ENCODE results near the gene MRTFA.

MRTFA gene

DNA sequence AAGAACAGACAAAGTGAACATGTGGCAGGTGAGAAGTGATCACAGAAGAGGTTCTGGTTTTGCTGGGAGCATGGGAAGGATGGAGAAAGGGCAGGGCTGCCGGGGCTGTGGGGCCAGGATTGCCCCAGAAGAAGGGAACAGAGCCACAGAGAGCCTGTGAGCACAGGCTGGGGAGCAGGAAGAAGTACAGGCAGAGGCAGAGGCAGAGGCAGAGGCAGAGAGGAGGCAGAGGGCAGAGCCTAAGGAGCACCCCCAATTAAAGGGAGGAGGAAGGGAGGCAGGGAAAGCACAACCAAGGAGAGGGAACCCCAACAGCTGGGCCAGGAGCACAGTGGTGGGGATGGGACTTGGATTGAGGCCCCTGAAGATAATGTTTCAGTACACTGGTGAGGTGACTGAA, 214.6 kb downstream of the MRTFA start:
- no peak overlapping the region for H3K4me3 ChIP-seq (replicated peaks; ENCODE audit: low read depth, low read length)
- no peak for DNase-seq (ENCODE audit: extremely low read depth, low read depth)
- TF ChIP-seq, protein P1, sequence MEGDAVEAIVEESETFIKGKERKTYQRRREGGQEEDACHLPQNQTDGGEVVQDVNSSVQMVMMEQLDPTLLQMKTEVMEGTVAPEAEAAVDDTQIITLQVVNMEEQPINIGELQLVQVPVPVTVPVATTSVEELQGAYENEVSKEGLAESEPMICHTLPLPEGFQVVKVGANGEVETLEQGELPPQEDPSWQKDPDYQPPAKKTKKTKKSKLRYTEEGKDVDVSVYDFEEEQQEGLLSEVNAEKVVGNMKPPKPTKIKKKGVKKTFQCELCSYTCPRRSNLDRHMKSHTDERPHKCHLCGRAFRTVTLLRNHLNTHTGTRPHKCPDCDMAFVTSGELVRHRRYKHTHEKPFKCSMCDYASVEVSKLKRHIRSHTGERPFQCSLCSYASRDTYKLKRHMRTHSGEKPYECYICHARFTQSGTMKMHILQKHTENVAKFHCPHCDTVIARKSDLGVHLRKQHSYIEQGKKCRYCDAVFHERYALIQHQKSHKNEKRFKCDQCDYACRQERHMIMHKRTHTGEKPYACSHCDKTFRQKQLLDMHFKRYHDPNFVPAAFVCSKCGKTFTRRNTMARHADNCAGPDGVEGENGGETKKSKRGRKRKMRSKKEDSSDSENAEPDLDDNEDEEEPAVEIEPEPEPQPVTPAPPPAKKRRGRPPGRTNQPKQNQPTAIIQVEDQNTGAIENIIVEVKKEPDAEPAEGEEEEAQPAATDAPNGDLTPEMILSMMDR (IDR thresholded peaks at IDR 0.05; ENCODE audit: low read depth, low read length, missing control alignments): no peak

DNA sequence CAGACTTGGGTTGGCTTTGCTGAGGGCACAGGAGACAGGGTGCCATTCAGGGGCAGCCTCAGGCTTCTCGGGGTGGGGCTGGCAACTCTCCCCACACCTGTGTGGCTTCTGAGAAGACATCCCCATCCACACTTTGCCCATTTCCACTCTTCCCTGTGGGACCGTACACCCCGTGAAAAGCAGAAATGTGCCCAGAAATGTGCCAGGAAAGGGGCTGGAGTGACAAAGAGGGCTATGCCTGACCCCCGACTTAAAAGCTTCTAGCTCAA, 215.5 kb downstream of the MRTFA start:
- TF ChIP-seq, protein P1 (IDR thresholded peaks at IDR 0.05; ENCODE audit: low read depth, low read length, missing control alignments): no peak
- no peak for DNase-seq (ENCODE audit: extremely low read depth, low read depth)
- no peak overlapping the region for H3K4me3 ChIP-seq (replicated peaks; ENCODE audit: low read depth, low read length)

DNA sequence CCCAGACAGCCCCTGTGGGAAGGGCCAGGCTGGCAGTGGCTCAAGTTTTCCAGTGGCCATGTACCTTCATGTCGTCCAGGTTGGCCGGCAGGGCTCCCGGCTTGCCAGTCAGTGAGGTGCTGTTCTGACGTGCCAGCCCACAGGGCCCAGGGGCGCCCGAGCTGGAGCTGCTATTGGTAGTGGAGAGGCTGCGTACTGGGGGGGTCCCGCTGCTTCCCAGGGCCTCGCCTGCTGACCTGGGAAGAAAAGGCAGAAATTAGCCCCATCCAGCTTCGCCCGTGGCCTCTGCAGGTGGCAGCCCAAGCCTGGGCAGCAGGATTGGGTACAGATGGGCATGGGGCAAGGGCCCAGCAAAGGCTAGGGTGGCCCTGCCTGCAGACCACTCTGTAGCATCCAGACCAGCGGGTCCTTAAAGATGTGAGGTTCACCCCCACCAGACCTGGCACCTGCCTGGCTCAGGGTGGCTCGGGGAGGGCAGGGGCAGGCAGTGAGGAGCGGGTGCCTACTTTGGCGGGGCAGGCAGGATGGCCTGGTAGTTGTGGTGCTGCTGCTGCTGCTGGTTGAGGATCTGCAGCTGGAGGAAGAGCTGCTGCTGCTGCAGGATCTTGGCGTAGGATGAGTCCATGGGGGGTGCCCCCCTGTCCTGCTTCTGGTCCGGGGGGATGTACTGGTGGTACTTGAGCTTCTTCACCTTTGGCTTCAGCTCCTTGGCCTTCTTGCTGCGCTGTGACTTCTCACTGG, 216.0 kb downstream of the MRTFA start:
- no peak for DNase-seq (ENCODE audit: extremely low read depth, low read depth)
- H3K4me3 ChIP-seq (replicated peaks; ENCODE audit: low read depth, low read length): no peak overlapping the region
- TF ChIP-seq, protein P1 (IDR thresholded peaks at IDR 0.05; ENCODE audit: low read depth, low read length, missing control alignments): no peak

DNA sequence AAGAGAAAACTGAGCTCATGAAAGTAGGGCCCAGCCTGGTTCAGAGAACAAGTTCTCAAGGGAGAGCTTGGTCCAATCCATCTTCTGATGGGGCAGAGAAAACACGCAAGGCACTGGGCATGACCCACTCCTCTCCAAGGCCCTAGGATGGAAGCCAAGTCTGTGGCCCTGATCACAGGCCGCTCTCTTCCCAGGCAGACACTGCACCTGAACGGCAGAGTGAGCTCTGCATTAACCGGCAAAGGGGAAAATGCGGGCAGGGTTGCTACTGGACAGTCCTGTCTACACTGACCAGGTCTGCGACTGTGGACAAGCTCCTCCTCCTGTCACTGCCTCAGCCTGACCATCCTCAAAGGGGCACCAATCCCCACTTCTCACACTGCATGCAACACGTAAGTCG, 216.8 kb downstream of the MRTFA start:
- DNase-seq (ENCODE audit: extremely low read depth, low read depth): no peak
- TF ChIP-seq, protein P1 (IDR thresholded peaks at IDR 0.05; ENCODE audit: low read depth, low read length, missing control alignments): no peak
- no peak overlapping the region for H3K4me3 ChIP-seq (replicated peaks; ENCODE audit: low read depth, low read length)

DNA sequence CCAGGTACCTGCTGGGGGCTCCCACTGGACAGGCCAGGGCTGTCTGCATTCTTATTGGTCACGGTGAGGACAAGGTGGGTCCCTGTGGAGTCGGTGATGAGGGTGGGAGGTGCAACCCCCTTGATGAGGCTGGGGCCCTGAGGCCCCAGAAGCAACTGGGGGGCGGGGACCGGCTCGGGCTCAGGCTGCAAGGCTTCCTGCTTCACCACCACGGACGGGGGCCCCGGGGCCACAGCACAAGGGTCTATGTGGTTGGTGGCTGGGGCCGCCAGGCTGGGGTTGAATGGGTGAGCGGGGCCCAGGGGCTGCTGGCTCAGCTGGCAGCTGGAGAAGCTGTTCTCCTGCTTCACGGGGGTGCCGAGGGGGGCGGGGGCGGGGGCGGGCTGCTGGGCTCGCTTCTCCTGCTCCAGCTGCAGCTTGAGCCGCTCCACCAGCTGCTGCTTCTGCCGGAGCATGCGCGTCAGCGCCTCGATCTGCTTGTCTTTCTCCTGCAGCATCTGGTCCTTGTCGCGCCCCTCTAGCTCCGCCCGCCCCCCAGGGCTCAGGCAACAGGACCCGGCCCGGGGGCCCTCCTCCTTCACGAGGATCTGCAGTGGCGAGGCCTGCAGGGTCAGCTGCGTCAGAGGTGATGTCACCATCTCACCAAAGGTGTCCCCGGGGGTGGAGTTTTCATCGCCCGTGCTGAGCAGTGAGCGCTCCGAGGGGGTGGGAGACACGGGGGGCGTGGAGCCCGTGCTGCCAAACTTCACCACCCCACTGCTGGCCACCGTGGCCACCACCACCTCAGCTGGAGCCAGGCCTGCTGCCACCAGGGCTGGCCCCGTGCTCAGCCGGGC, 217.9 kb downstream of the MRTFA start:
- TF ChIP-seq, protein P1 (IDR thresholded peaks at IDR 0.05; ENCODE audit: low read depth, low read length, missing control alignments): no peak
- DNase-seq (ENCODE audit: extremely low read depth, low read depth): no peak
- no peak overlapping the region for H3K4me3 ChIP-seq (replicated peaks; ENCODE audit: low read depth, low read length)

DNA sequence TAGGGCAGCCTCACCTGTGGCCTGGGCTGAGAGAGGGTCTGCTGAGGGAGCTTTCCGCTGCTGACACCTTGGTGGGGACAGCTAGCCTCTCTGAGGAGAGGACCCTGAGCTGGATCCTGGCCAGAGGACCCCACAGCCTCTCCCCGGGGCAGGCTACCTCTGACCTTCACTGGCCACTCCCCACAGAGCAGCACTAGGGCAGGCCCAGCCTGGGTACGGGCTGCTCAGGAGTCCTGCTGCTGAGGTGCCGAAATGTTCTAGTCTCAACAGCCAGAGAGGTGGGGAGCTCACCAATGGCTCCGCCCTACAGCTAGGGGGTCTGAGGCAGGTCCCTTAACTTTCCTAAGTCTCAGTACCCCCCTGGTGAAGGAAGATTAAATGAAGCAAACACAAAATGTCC, 218.6 kb downstream of the MRTFA start:
- TF ChIP-seq, protein P1 (IDR thresholded peaks at IDR 0.05; ENCODE audit: low read depth, low read length, missing control alignments): no peak
- H3K4me3 ChIP-seq (replicated peaks; ENCODE audit: low read depth, low read length): no peak overlapping the region
- DNase-seq (ENCODE audit: extremely low read depth, low read depth): no peak

Data from HFF-Myc (cell line).